Astrocyte (in vitro differentiated cells and primary cell): Measurements from ENCODE around the gene ASF1B. TPM values are rescaled to one million over a fixed set of nuclear protein-coding genes. Genes with fewer than 3 reads are reported as not detected.

Source experiments
- DNase-seq: peaks from one replicate; pipeline ENCODE4 v3.0.0-alpha.2; 2010; ENCODE audit warnings: low read depth
- FAIRE-seq: peaks from 2 replicates; lab custom pipeline; 2011; peaks lifted over from hg19 to GRCh38; lab: Jason Lieb, UNC
- H2AFZ ChIP-seq: 2 replicates; pipeline ENCODE4 v1.6.0; 2012; ENCODE audit warnings: low read depth, low read length, inconsistent platforms
- H3K27ac ChIP-seq: 2 replicates; pipeline ENCODE4 v1.5.1; 2011; ENCODE audit warnings: low read depth, low read length, inconsistent platforms
- H3K27me3 ChIP-seq: 2 replicates; pipeline ENCODE4 v1.6.0; 2011; ENCODE audit warnings: low read length, inconsistent platforms; ENCODE audit not compliant: insufficient read depth
- H3K36me3 ChIP-seq: 2 replicates; pipeline ENCODE4 v1.5.1; 2011; ENCODE audit warnings: low read length, inconsistent platforms; ENCODE audit not compliant: insufficient read depth
- H3K4me1 ChIP-seq: 2 replicates; pipeline ENCODE4 v1.5.1; 2011; ENCODE audit warnings: low read length, inconsistent platforms; ENCODE audit not compliant: insufficient read depth
- H3K4me2 ChIP-seq: 2 replicates; pipeline ENCODE4 v1.6.0; 2012; ENCODE audit warnings: low read length, inconsistent platforms
- H3K4me3 ChIP-seq: 2 replicates; pipeline ENCODE4 v1.5.1; 2011; ENCODE audit warnings: low read depth, mild to moderate bottlenecking, low read length, inconsistent platforms; ENCODE audit not compliant: insufficient read depth
- H3K79me2 ChIP-seq: 2 replicates; pipeline ENCODE4 v1.6.0; 2012; ENCODE audit warnings: mild to moderate bottlenecking, low read length, inconsistent platforms; ENCODE audit not compliant: insufficient read depth
- H3K9ac ChIP-seq: 2 replicates; pipeline ENCODE4 v1.6.0; 2012; ENCODE audit warnings: mild to moderate bottlenecking, low read length, inconsistent platforms
- H3K9me3 ChIP-seq: 2 replicates; pipeline ENCODE4 v1.5.1; 2012; ENCODE audit warnings: low read depth, mild to moderate bottlenecking, low read length, inconsistent platforms; ENCODE audit not compliant: insufficient read depth
- H4K20me1 ChIP-seq: 2 replicates; pipeline ENCODE4 v1.6.0; 2012; ENCODE audit warnings: low read length, inconsistent platforms; ENCODE audit not compliant: insufficient read depth
- H3K27ac Mint-ChIP-seq: one replicate; pipeline ENCODE4 v1.8.0; 2021; ENCODE audit warnings: mild to moderate bottlenecking, mixed read lengths; ENCODE audit not compliant: unreplicated experiment
- H3K27me3 Mint-ChIP-seq: one replicate; pipeline ENCODE4 v1.8.0; 2021; ENCODE audit warnings: low read depth, mixed read lengths; ENCODE audit not compliant: unreplicated experiment
- H3K36me3 Mint-ChIP-seq: one replicate; pipeline ENCODE4 v1.8.0; 2021; ENCODE audit warnings: low read depth, mixed read lengths; ENCODE audit not compliant: unreplicated experiment
- H3K4me1 Mint-ChIP-seq: one replicate; pipeline ENCODE4 v1.8.0; 2021; ENCODE audit warnings: low read depth, mixed read lengths; ENCODE audit not compliant: unreplicated experiment
- H3K4me3 Mint-ChIP-seq: one replicate; pipeline ENCODE4 v1.8.0; 2021; ENCODE audit warnings: mild to moderate bottlenecking, moderate library complexity, mixed read lengths; ENCODE audit not compliant: unreplicated experiment
- H3K9me3 Mint-ChIP-seq: one replicate; pipeline ENCODE4 v1.8.0; 2021; ENCODE audit warnings: mild to moderate bottlenecking, mixed read lengths; ENCODE audit not compliant: unreplicated experiment
- EZH2 ChIP-seq: IDR thresholded peaks from 2 replicates; pipeline ENCODE4 v1.6.1; 2012; ENCODE audit warnings: mild to moderate bottlenecking, low read length, inconsistent platforms; ENCODE audit not compliant: insufficient read depth
- total RNA-seq: library from RNA; stranded (reverse); gene quantifications from 2 replicates; pipeline ENCODE4 v1.2.1, GENCODE V29; 2021
- TF ChIP-seq, protein P1 (sequence below): IDR thresholded peaks from 2 replicates; pipeline ENCODE4 v1.5.1; 2011; ENCODE audit warnings: low read depth, mild to moderate bottlenecking, inconsistent platforms, low read length, moderate library complexity; ENCODE audit not compliant: insufficient read depth

ASF1B gene
- total RNA-seq, 1 donor from 2014 or later: 1.9 TPM

DNA sequence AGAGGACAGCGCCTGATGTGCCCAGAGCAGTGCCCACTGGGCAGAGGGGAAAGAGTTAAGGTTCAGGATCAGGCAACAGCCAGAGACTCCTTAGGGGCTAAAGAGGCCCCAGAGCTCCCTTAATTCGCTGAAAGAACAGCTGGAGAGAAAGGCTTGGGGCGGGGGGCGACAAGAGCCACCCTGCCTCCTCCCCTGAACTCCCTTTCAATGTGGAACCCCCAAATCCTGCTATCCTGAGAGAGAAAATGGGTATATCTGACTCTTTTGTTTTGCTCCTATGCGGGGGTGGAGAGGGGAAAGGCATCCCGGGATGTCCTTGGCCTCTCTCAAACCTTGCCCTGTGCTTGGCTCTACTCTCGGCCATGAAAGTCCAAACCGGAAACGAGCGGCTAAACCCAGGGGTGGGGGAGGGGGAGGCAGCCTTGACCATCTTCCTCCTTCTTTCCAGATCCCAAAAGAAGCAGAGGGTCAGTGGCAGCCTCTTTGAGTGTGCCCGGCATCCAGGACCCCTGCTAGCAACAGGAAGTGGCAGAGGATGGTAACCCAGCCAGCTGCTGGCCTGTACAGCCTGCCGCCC lies 23.5 kb downstream of the ASF1B start:
- no peaks in the 10 kb centered on the region for H3K36me3 ChIP-seq
- H3K4me1 ChIP-seq: peaks cover 26% of the 10 kb centered on the region
- Mint-ChIP-seq H3K4me3 (no peak overlapping the region), H3K9me3 (no peaks in the 10 kb centered on the region), H3K4me1 (peaks cover 14% of the 10 kb centered on the region), H3K27ac (no peak overlapping the region), H3K27me3 (no peaks in the 10 kb centered on the region), H3K36me3 (peaks cover 5% of the 10 kb centered on the region)
- no peak for FAIRE-seq
- no peak for DNase-seq
- H3K4me3 ChIP-seq: no peak overlapping the region
- H3K9ac ChIP-seq: peak overlapping the region; percentile 17
- no peaks in the 10 kb centered on the region for H3K27me3 ChIP-seq
- peaks cover 54% of the 10 kb centered on the region for H4K20me1 ChIP-seq
- no peak overlapping the region for H2AFZ ChIP-seq
- H3K79me2 ChIP-seq: peaks cover 63% of the 10 kb centered on the region
- TF ChIP-seq, protein P1, sequence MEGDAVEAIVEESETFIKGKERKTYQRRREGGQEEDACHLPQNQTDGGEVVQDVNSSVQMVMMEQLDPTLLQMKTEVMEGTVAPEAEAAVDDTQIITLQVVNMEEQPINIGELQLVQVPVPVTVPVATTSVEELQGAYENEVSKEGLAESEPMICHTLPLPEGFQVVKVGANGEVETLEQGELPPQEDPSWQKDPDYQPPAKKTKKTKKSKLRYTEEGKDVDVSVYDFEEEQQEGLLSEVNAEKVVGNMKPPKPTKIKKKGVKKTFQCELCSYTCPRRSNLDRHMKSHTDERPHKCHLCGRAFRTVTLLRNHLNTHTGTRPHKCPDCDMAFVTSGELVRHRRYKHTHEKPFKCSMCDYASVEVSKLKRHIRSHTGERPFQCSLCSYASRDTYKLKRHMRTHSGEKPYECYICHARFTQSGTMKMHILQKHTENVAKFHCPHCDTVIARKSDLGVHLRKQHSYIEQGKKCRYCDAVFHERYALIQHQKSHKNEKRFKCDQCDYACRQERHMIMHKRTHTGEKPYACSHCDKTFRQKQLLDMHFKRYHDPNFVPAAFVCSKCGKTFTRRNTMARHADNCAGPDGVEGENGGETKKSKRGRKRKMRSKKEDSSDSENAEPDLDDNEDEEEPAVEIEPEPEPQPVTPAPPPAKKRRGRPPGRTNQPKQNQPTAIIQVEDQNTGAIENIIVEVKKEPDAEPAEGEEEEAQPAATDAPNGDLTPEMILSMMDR: no peak
- no peak for TF ChIP-seq EZH2
- H3K4me2 ChIP-seq: peak overlapping the region; percentile 71
- H3K9me3 ChIP-seq: no peaks in the 10 kb centered on the region
- peak overlapping the region; percentile 2 for H3K27ac ChIP-seq

GRCh38 chr19:14112051-14112808 lies 24.2 kb downstream of the ASF1B start:
- Histone ChIP-seq H3K4me1 (peaks cover 27% of the 10 kb centered on the region), H3K9me3 (no peaks in the 10 kb centered on the region), H3K27me3 (no peaks in the 10 kb centered on the region), H4K20me1 (peaks cover 60% of the 10 kb centered on the region), H3K36me3 (no peaks in the 10 kb centered on the region), H3K27ac (no peak overlapping the region), H3K9ac (peak overlapping the region; percentile 17), H3K79me2 (peaks cover 67% of the 10 kb centered on the region), H3K4me2 (peak overlapping the region; percentile 71), H2AFZ (no peak overlapping the region), H3K4me3 (no peak overlapping the region)
- Mint-ChIP-seq H3K9me3 (no peaks in the 10 kb centered on the region), H3K36me3 (peaks cover 7% of the 10 kb centered on the region), H3K4me3 (no peak overlapping the region), H3K4me1 (peaks cover 14% of the 10 kb centered on the region), H3K27me3 (no peaks in the 10 kb centered on the region), H3K27ac (no peak overlapping the region)
- no peak for TF ChIP-seq EZH2
- TF ChIP-seq, protein P1: no peak
- no peak for DNase-seq
- FAIRE-seq: no peak

- Mint-ChIP-seq H3K4me3 (no peak overlapping the region), H3K27ac (no peak overlapping the region)
- no peaks in the 10 kb centered on the region for H3K9me3 ChIP-seq
Observed at GRCh38 chr19:14111486-14111885, 24.9 kb downstream of the ASF1B start.

More at GRCh38 chr19:14111486-14111885, 24.9 kb downstream of the ASF1B start:
- Mint-ChIP-seq H3K9me3 (no peaks in the 10 kb centered on the region), H3K4me1 (peaks cover 10% of the 10 kb centered on the region), H3K27me3 (no peaks in the 10 kb centered on the region), H3K36me3 (peaks cover 7% of the 10 kb centered on the region)
- no peak overlapping the region for H3K9ac ChIP-seq
- DNase-seq (no peak), FAIRE-seq (no peak)
- H3K79me2 ChIP-seq: peaks cover 60% of the 10 kb centered on the region
- peaks cover 53% of the 10 kb centered on the region for H4K20me1 ChIP-seq
- TF ChIP-seq, protein P1: no peak
- TF ChIP-seq EZH2: no peak
- H3K4me2 ChIP-seq: no peak overlapping the region
- no peaks in the 10 kb centered on the region for H3K27me3 ChIP-seq
- H3K27ac ChIP-seq: no peak overlapping the region
- no peak overlapping the region for H2AFZ ChIP-seq
- no peaks in the 10 kb centered on the region for H3K36me3 ChIP-seq
- no peak overlapping the region for H3K4me3 ChIP-seq
- peaks cover 24% of the 10 kb centered on the region for H3K4me1 ChIP-seq
